GM23248 (cell line): ENCODE measurements around the gene LLGL2. TPM values are rescaled to one million over a fixed set of nuclear protein-coding genes. Genes with fewer than 3 reads are reported as not detected.

Experiments
- DNase-seq: peaks from one replicate; pipeline ENCODE4 v3.0.0-alpha.2; 2015
- H2AFZ ChIP-seq: fragments of 200-600 bp; sonication (generic); 2 replicates; pipeline ENCODE4 v1.6.1; 2016; ENCODE audit warnings: antibody characterized with exemption
- H3F3A ChIP-seq: fragments of 200-600 bp; sonication (generic); 2 replicates; pipeline ENCODE4 v1.6.1; 2016; ENCODE audit warnings: mild to moderate bottlenecking, antibody characterized with exemption, mixed run types; ENCODE audit not compliant: insufficient read depth
- H3K27ac ChIP-seq: fragments of 200-600 bp; sonication (generic); 2 replicates; pipeline ENCODE4 v1.5.1; 2016; ENCODE audit warnings: mild to moderate bottlenecking
- H3K27me3 ChIP-seq: fragments of 200-600 bp; sonication (generic); replicated peaks from 2 replicates; pipeline ENCODE4 v1.6.1; 2016; ENCODE audit warnings: mild to moderate bottlenecking; ENCODE audit not compliant: insufficient read depth
- H3K36me3 ChIP-seq: fragments of 200-600 bp; sonication (generic); 2 replicates; pipeline ENCODE4 v1.6.1; 2016; ENCODE audit warnings: low read depth, mild to moderate bottlenecking
- H3K4me1 ChIP-seq: fragments of 200-600 bp; sonication (generic); 2 replicates; pipeline ENCODE4 v1.6.1; 2016; ENCODE audit warnings: mild to moderate bottlenecking; ENCODE audit not compliant: insufficient read depth
- H3K4me2 ChIP-seq: fragments of 200-600 bp; sonication (generic); one replicate; pipeline ENCODE4 v1.6.1; 2016; ENCODE audit warnings: mild to moderate bottlenecking; ENCODE audit not compliant: unreplicated experiment
- H3K4me3 ChIP-seq: fragments of 200-600 bp; sonication (generic); 2 replicates; pipeline ENCODE4 v1.5.1; 2016; ENCODE audit warnings: mild to moderate bottlenecking
- H3K79me2 ChIP-seq: fragments of 200-600 bp; sonication (generic); 2 replicates; pipeline ENCODE4 v1.6.1; 2016; ENCODE audit warnings: mild to moderate bottlenecking; ENCODE audit not compliant: insufficient read depth
- H3K9ac ChIP-seq: fragments of 200-600 bp; sonication (generic); 2 replicates; pipeline ENCODE4 v1.6.1; 2016; ENCODE audit warnings: mild to moderate bottlenecking
- H3K9me2 ChIP-seq: fragments of 200-600 bp; sonication (generic); 2 replicates; pipeline ENCODE4 v1.6.1; 2016; ENCODE audit warnings: mixed run types, mild to moderate bottlenecking, moderate library complexity; ENCODE audit not compliant: insufficient read depth
- H3K9me3 ChIP-seq: fragments of 200-600 bp; sonication (generic); one replicate; pipeline ENCODE4 v1.6.1; 2017; ENCODE audit warnings: low read depth
- H4K20me1 ChIP-seq: fragments of 200-600 bp; sonication (generic); 2 replicates; pipeline ENCODE4 v1.6.0; 2016; ENCODE audit not compliant: insufficient read depth
- EZH2 ChIP-seq: fragments of 200-600 bp; sonication (generic); IDR thresholded peaks from 2 replicates; pipeline ENCODE4 v1.6.1; 2018; ENCODE audit warnings: antibody characterized with exemption, mild to moderate bottlenecking; ENCODE audit not compliant: insufficient read depth, poor library complexity, severe bottlenecking
- EZH2phosphoT487 ChIP-seq: fragments of 200-600 bp; sonication (generic); IDR thresholded peaks from 2 replicates; pipeline ENCODE4 v1.6.1; 2018; ENCODE audit warnings: antibody characterized with exemption, moderate library complexity, mild to moderate bottlenecking, low read depth; ENCODE audit not compliant: insufficient read depth
- WGBS, 2 experiments: methylation state at CpG; one replicate each; pipeline ENCODE4 v1.1.6; 2015 to 2017; ENCODE audit warnings: low lambda C conversion rate in 2 of 2, low coverage in 1 of 2; ENCODE audit errors: missing lambda C conversion rate in 2 of 2; 5-methylcytosine and 5-hydroxymethylcytosine counted together
- in situ Hi-C: fragments of 300-500 bp; cut with MboI; formaldehyde crosslinking; loops from 2 replicates; pipeline ENCODE4 v1.15.0; 2020
- polyA plus RNA-seq: library from polyadenylated mRNA; unstranded; fragments of >200 nt; fragmentation: Nextera tagmentation; extraction: Ambion mirVana; gene quantifications from 2 replicates; pipeline ENCODE4 v1.2.1, GENCODE V29; 2016
- total RNA-seq: library from RNA; depleted of rRNA; stranded (reverse); fragments of >200 nt; shearing (Covaris generic); gene quantifications from 2 replicates; pipeline ENCODE4 v1.2.3, GENCODE V29; 2014

The LLGL2 gene
- total and polyA plus RNA-seq, 2 experiments from 2014 or later = not detected

- Histone ChIP-seq H3K9me3 (no peaks in the 10 kb centered on the region), H3F3A (no peaks in the 10 kb centered on the region), H3K4me3 (no peak overlapping the region), H4K20me1 (no peaks in the 10 kb centered on the region), H3K79me2 (no peaks in the 10 kb centered on the region), H3K4me1 (no peaks in the 10 kb centered on the region), H3K4me2 (no peak overlapping the region), H3K27me3 (no peaks in the 10 kb centered on the region), H3K9me2 (no peaks in the 10 kb centered on the region), H3K27ac (no peak overlapping the region), H3K9ac (no peak overlapping the region), H3K36me3 (no peaks in the 10 kb centered on the region), H2AFZ (no peak overlapping the region)
- in situ Hi-C loops = no loop called here
- DNase-seq = no peak
- TF ChIP-seq EZH2 (no peak), EZH2phosphoT487 (no peak)
- WGBS, 2 experiments = 91 to 92% methylated on average over 12 of the region's 12 CpGs
Measured at GRCh38 chr17:75485688-75486087, 39.8 kb upstream of the LLGL2 start.

GRCh38 chr17:75486151-75486550 is 39.3 kb upstream of the LLGL2 start:
- TF ChIP-seq EZH2phosphoT487 (no peak), EZH2 (no peak)
- Histone ChIP-seq H3K9me3 (no peaks in the 10 kb centered on the region), H3K27me3 (no peaks in the 10 kb centered on the region), H3K4me1 (no peaks in the 10 kb centered on the region), H4K20me1 (no peaks in the 10 kb centered on the region), H3K9me2 (no peaks in the 10 kb centered on the region), H3K79me2 (no peaks in the 10 kb centered on the region), H2AFZ (no peak overlapping the region), H3K4me2 (no peak overlapping the region), H3K9ac (no peak overlapping the region), H3K4me3 (no peak overlapping the region), H3K27ac (no peak overlapping the region), H3F3A (no peaks in the 10 kb centered on the region), H3K36me3 (no peaks in the 10 kb centered on the region)
- DNase-seq = no peak
- in situ Hi-C loops = no loop called here
- 86 to 92% methylated on average over 14 of the region's 14 CpGs for WGBS, 2 experiments

- no peaks in the 10 kb centered on the region for H3K36me3 ChIP-seq
- no peak overlapping the region for H2AFZ ChIP-seq
- no peaks in the 10 kb centered on the region for H3F3A ChIP-seq
- no peaks in the 10 kb centered on the region for H4K20me1 ChIP-seq
- 73 to 75% methylated on average over 5 of the region's 5 CpGs for WGBS, 2 experiments
- no peak overlapping the region for H3K4me3 ChIP-seq
- no peaks in the 10 kb centered on the region for H3K4me1 ChIP-seq
- DNase-seq = no peak
- no peak overlapping the region for H3K27ac ChIP-seq
- no peak overlapping the region for H3K9ac ChIP-seq
- no peaks in the 10 kb centered on the region for H3K79me2 ChIP-seq
- no peaks in the 10 kb centered on the region for H3K9me2 ChIP-seq
- H3K4me2 ChIP-seq = no peak overlapping the region
- no peak for TF ChIP-seq EZH2phosphoT487
- no peak for TF ChIP-seq EZH2
- no peaks in the 10 kb centered on the region for H3K9me3 ChIP-seq
- in situ Hi-C loops = no loop called here
- H3K27me3 ChIP-seq = no peaks in the 10 kb centered on the region
Measured at GRCh38 chr17:75486951-75487350, 38.5 kb upstream of the LLGL2 start.

GRCh38 chr17:75487351-75488070 is 38.0 kb upstream of the LLGL2 start:
- Histone ChIP-seq H3K4me2 (no peak overlapping the region), H3K27me3 (no peaks in the 10 kb centered on the region), H3K9ac (no peak overlapping the region), H3K36me3 (no peaks in the 10 kb centered on the region), H3K9me3 (no peaks in the 10 kb centered on the region), H2AFZ (no peak overlapping the region), H3K4me3 (no peak overlapping the region), H3K9me2 (no peaks in the 10 kb centered on the region), H4K20me1 (no peaks in the 10 kb centered on the region), H3K79me2 (no peaks in the 10 kb centered on the region), H3K4me1 (no peaks in the 10 kb centered on the region), H3K27ac (no peak overlapping the region), H3F3A (no peaks in the 10 kb centered on the region)
- WGBS, 2 experiments = 84 to 87% methylated on average over 12 of the region's 12 CpGs
- no peak for DNase-seq
- TF ChIP-seq EZH2phosphoT487 = no peak
- TF ChIP-seq EZH2 = no peak
- in situ Hi-C loops = no loop called here
